Suprapubic skin (tissue), 3 donors: ENCODE results near the gene DIAPH2.

Experiments
- EP300 ChIP-seq: sonication (generic); formaldehyde crosslinking; IDR thresholded peaks from one replicate; pipeline ENCODE4 v1.6.1; 2017; ENCODE audit warnings: antibody characterized with exemption
- POLR2A ChIP-seq, 2 donors: fragments of 450-650 bp; IDR thresholded peaks; one replicate each; pipeline ENCODE4 v1.6.1; 2017; ENCODE audit warnings: antibody characterized with exemption in 2 of 2, mild to moderate bottlenecking in 2 of 2, moderate library complexity in 2 of 2
- TF ChIP-seq, protein P1 (sequence below), 2 donors: fragments of 200-600 bp in 1 of 2; fragments of 450-650 bp in 1 of 2; sonication (generic) in 1 of 2; IDR thresholded peaks; one replicate each; pipeline ENCODE4 v1.5.1; 2016 to 2019; ENCODE audit warnings: antibody characterized with exemption in 2 of 2, mild to moderate bottlenecking in 1 of 2, moderate library complexity in 1 of 2

DNA sequence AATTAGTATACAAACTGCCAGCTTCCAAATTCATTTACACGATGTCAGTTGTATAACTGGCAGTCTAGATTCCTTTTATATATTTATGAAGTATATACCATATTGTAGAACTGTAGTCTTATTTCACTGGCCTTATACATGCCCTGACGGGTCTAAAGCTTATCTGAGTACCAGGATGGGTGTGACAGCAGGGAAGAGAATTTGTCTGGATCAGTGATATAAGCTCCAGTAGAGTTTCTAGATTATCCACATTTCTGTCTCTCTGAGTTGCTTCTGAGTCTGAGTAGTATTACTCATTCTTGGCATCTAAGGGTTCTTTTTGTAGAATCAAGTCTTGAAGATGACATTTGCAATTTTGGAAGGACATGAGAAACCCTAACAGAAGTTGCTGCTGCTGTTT lies 300.4 kb downstream of the DIAPH2 start:
- TF ChIP-seq POLR2A (IDR thresholded peaks at IDR 0.05) (no peak), EP300 (no peak)
- TF ChIP-seq, protein P1, sequence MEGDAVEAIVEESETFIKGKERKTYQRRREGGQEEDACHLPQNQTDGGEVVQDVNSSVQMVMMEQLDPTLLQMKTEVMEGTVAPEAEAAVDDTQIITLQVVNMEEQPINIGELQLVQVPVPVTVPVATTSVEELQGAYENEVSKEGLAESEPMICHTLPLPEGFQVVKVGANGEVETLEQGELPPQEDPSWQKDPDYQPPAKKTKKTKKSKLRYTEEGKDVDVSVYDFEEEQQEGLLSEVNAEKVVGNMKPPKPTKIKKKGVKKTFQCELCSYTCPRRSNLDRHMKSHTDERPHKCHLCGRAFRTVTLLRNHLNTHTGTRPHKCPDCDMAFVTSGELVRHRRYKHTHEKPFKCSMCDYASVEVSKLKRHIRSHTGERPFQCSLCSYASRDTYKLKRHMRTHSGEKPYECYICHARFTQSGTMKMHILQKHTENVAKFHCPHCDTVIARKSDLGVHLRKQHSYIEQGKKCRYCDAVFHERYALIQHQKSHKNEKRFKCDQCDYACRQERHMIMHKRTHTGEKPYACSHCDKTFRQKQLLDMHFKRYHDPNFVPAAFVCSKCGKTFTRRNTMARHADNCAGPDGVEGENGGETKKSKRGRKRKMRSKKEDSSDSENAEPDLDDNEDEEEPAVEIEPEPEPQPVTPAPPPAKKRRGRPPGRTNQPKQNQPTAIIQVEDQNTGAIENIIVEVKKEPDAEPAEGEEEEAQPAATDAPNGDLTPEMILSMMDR (IDR thresholded peaks at IDR 0.05) = no peak
